Activated T-cell treated with anti-CD3 and anti-CD28 coated beads, Interleukin-2, amount 50 U/mL, for 1 hour (primary cell): ENCODE results near the gene ERC1.

Experiments
- DNase-seq: peaks from one replicate; pipeline ENCODE4 v3.0.0-alpha.2; 2020

The ERC1 gene

GRCh38 chr12:1367331-1368291 is 376.6 kb downstream of the ERC1 start:
- no peak for DNase-seq

- DNase-seq = no peak
These were observed 378.4 kb downstream of the ERC1 start for GRCh38 chr12:1369460-1369859.

- no peak for DNase-seq
These were observed 379.0 kb downstream of the ERC1 start for GRCh38 chr12:1369938-1370500.

GRCh38 chr12:1373901-1374735 is 383.1 kb downstream of the ERC1 start:
- DNase-seq = no peak

- no peak for DNase-seq
These were observed 384.3 kb downstream of the ERC1 start for GRCh38 chr12:1375323-1375722.

- no peak for DNase-seq
These were observed 386.1 kb downstream of the ERC1 start for GRCh38 chr12:1377117-1377516.

GRCh38 chr12:1377681-1378080 is 386.7 kb downstream of the ERC1 start:
- no peak for DNase-seq

- DNase-seq = no peak
These were observed 389.3 kb downstream of the ERC1 start for GRCh38 chr12:1380171-1380851.

- DNase-seq = no peak
These were observed 391.1 kb downstream of the ERC1 start for GRCh38 chr12:1382151-1382550.

- no peak for DNase-seq
These were observed 391.8 kb downstream of the ERC1 start for GRCh38 chr12:1382826-1383225.

GRCh38 chr12:1383758-1384157 is 392.7 kb downstream of the ERC1 start:
- no peak for DNase-seq

GRCh38 chr12:1384910-1385309 is 393.9 kb downstream of the ERC1 start:
- no peak for DNase-seq

GRCh38 chr12:1391722-1392121 is 400.7 kb downstream of the ERC1 start:
- DNase-seq = no peak

GRCh38 chr12:1395421-1395955 is 404.5 kb downstream of the ERC1 start:
- DNase-seq = no peak

GRCh38 chr12:1398673-1399072 is 407.6 kb downstream of the ERC1 start:
- no peak for DNase-seq

- no peak for DNase-seq
These were observed 410.9 kb downstream of the ERC1 start for GRCh38 chr12:1401891-1402290.

- no peak for DNase-seq
These were observed 412.4 kb downstream of the ERC1 start for GRCh38 chr12:1403417-1403816.

GRCh38 chr12:1405619-1406018 is 414.6 kb downstream of the ERC1 start:
- no peak for DNase-seq

GRCh38 chr12:1410794-1411193 is 419.8 kb downstream of the ERC1 start:
- no peak for DNase-seq

GRCh38 chr12:1413930-1414329 is 422.9 kb downstream of the ERC1 start:
- no peak for DNase-seq

- DNase-seq = no peak
These were observed 427.1 kb downstream of the ERC1 start for GRCh38 chr12:1418144-1418543.

- DNase-seq = no peak
These were observed 428.9 kb downstream of the ERC1 start for GRCh38 chr12:1419849-1420371.
